K562 (cell line): ENCODE data around the gene FARSA. TPM values are rescaled to one million over a fixed set of nuclear protein-coding genes. Genes with fewer than 3 reads are reported as not detected.

ENCODE experiments used
- polyA plus RNA-seq, 8 experiments: library from polyadenylated mRNA; depleted of rRNA in 4 of 8; stranded (reverse) in 5 of 8; unstranded in 3 of 8; fragments of >200 nt; fragmentation: Nextera tagmentation in 2 of 8; fragmentation: Illumina TruSeq in 1 of 8; extraction: Ambion mirVana in 2 of 8; extraction: Trizol in 1 of 8; gene quantifications; 2 replicates each; pipeline versions ENCODE4 v1.2.1 to v1.2.3, GENCODE V29; 2011 to 2014; ENCODE audit warnings: inconsistent platforms in 1 of 8, missing spikeins in 1 of 8
- total RNA-seq, 7 experiments: library from RNA; depleted of rRNA in 6 of 7; stranded (reverse); fragments of >200 nt in 6 of 7; fragmentation: Illumina TruSeq in 2 of 7; extraction: Trizol in 2 of 7; gene quantifications; 2 replicates each; pipeline versions ENCODE4 v1.2.1 to v1.2.3, GENCODE V29; 2011 to 2021; ENCODE audit warnings: low replicate concordance in 1 of 7
- TF ChIP-seq, protein P1 (sequence below): IDR thresholded peaks from 2 replicates; pipeline ENCODE4 v1.6.1; 2014; ENCODE audit warnings: antibody characterized with exemption
- TF ChIP-seq, protein P2 (sequence below): IDR thresholded peaks from 2 replicates; pipeline ENCODE4 v1.6.1; 2011; ENCODE audit not compliant: insufficient read length; ENCODE audit errors: extremely low read depth
- TF ChIP-seq, protein P3 (sequence below): sonication (generic); formaldehyde crosslinking; IDR thresholded peaks from 2 replicates; pipeline ENCODE4 v1.8.1; 2023; ENCODE audit warnings: missing genetic modification reagents, mild to moderate bottlenecking, borderline replicate concordance

The FARSA gene
- total and polyA plus RNA-seq, 9 of the 15 experiments (the other 6 are each of a cell fraction or from before 2014, with no cell fraction given) = 25.2 to 237 (median 89.6) TPM

DNA sequence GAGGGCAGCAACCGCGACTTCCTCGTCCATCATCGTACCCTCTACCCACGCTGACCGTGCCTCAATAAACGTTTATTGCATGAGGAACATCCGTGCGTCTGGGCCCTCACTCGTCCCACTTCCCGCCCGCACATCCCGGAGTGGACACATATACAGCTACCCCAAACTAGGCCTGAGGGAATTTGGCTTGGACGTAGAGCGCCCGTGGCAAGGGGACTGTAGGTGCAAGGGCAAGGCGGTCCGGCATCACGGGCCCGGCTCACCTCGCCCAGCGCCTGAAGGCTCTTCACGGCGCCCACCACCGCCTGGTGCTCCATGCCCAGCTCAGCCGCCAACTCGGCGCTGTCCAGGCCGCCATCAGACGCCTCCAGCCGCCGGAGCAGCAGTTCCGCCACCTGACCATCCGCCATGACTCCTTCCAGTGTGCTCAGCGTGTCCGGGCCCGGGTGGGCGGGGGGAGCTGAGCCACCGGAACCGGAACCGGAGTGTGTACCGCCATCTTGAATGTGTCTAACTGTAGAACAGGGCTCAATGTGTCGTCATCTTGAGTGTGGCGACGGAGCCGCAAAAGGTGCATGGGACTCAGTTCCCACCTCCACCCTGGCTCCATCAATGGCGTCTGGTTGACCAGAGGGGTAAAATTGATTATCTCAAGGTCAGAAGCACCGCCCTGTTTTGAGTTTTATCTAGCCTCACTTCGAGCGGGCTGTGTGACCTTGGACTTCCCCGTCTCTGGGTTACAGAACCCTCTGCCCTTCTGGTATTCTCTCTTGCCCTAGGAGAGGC is at the start of gene FARSA (continued):
- TF ChIP-seq, protein P1, sequence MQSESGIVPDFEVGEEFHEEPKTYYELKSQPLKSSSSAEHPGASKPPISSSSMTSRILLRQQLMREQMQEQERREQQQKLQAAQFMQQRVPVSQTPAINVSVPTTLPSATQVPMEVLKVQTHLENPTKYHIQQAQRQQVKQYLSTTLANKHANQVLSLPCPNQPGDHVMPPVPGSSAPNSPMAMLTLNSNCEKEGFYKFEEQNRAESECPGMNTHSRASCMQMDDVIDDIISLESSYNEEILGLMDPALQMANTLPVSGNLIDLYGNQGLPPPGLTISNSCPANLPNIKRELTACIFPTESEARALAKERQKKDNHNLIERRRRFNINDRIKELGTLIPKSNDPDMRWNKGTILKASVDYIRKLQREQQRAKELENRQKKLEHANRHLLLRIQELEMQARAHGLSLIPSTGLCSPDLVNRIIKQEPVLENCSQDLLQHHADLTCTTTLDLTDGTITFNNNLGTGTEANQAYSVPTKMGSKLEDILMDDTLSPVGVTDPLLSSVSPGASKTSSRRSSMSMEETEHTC = no peak
- TF ChIP-seq, protein P2, sequence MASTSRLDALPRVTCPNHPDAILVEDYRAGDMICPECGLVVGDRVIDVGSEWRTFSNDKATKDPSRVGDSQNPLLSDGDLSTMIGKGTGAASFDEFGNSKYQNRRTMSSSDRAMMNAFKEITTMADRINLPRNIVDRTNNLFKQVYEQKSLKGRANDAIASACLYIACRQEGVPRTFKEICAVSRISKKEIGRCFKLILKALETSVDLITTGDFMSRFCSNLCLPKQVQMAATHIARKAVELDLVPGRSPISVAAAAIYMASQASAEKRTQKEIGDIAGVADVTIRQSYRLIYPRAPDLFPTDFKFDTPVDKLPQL = no peak
- TF ChIP-seq, protein P3, sequence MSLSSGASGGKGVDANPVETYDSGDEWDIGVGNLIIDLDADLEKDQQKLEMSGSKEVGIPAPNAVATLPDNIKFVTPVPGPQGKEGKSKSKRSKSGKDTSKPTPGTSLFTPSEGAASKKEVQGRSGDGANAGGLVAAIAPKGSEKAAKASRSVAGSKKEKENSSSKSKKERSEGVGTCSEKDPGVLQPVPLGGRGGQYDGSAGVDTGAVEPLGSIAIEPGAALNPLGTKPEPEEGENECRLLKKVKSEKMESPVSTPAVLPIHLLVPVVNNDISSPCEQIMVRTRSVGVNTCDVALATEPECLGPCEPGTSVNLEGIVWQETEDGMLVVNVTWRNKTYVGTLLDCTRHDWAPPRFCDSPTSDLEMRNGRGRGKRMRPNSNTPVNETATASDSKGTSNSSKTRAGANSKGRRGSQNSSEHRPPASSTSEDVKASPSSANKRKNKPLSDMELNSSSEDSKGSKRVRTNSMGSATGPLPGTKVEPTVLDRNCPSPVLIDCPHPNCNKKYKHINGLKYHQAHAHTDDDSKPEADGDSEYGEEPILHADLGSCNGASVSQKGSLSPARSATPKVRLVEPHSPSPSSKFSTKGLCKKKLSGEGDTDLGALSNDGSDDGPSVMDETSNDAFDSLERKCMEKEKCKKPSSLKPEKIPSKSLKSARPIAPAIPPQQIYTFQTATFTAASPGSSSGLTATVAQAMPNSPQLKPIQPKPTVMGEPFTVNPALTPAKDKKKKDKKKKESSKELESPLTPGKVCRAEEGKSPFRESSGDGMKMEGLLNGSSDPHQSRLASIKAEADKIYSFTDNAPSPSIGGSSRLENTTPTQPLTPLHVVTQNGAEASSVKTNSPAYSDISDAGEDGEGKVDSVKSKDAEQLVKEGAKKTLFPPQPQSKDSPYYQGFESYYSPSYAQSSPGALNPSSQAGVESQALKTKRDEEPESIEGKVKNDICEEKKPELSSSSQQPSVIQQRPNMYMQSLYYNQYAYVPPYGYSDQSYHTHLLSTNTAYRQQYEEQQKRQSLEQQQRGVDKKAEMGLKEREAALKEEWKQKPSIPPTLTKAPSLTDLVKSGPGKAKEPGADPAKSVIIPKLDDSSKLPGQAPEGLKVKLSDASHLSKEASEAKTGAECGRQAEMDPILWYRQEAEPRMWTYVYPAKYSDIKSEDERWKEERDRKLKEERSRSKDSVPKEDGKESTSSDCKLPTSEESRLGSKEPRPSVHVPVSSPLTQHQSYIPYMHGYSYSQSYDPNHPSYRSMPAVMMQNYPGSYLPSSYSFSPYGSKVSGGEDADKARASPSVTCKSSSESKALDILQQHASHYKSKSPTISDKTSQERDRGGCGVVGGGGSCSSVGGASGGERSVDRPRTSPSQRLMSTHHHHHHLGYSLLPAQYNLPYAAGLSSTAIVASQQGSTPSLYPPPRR (CRISPR knock-in tag) = no peak
